ENCODE data around the gene TTLL4.

DNA sequence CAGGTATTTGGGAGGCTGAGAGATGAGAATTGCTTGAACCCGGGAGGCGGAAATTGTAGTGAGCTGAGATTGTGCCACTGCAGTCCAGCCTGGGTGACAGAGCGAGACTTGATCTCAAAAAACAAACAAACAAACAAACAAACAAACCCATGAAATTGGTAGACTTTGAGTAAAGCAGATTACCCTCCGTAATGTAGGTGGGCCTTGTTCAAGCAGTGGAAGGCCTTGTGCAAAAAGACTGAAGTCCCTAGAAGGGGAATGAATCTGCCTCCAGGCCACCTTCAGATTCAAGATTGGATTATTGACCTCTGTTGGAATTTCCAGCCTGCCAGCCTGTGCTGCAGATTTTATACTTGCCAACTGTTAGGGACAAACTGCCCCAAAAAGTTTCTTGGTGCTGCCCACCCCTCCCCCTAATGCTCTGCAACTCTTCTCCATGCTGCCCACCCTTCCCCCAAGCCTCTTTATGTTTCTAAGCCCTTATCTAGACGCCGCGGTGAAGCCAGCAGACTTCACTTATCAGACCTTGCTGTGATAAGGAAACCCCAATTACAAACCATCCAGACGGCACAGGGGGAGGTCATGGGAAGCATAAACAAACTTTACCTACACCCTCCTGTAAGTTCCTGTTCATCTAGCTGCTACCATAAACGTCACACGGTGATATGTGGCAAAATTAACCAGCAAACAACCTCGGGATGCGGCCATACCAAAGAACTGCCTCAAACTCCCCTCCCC, 88.3 kb downstream of the TTLL4 start:
- TF ChIP-seq, protein P1, sequence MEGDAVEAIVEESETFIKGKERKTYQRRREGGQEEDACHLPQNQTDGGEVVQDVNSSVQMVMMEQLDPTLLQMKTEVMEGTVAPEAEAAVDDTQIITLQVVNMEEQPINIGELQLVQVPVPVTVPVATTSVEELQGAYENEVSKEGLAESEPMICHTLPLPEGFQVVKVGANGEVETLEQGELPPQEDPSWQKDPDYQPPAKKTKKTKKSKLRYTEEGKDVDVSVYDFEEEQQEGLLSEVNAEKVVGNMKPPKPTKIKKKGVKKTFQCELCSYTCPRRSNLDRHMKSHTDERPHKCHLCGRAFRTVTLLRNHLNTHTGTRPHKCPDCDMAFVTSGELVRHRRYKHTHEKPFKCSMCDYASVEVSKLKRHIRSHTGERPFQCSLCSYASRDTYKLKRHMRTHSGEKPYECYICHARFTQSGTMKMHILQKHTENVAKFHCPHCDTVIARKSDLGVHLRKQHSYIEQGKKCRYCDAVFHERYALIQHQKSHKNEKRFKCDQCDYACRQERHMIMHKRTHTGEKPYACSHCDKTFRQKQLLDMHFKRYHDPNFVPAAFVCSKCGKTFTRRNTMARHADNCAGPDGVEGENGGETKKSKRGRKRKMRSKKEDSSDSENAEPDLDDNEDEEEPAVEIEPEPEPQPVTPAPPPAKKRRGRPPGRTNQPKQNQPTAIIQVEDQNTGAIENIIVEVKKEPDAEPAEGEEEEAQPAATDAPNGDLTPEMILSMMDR (IDR thresholded peaks at IDR 0.05) = no peak
- no peak for TF ChIP-seq POLR2A (IDR thresholded peaks at IDR 0.05)

Data from body of pancreas (tissue), 4 donors.